HEK293T (cell line): ENCODE measurements around the gene CFAP58.

Source experiments
- CTCF ChIA-PET: fragments of 350-600 bp; formaldehyde crosslinking; extraction: SDS; loops from one replicate; lab custom pipeline; 2021; ENCODE audit warnings: antibody characterized with exemption, inconsistent platforms; lab: Yijun Ruan, JAX
- POLR2A ChIA-PET: fragments of 350-600 bp; formaldehyde crosslinking; extraction: SDS; loops from one replicate; lab custom pipeline; 2020; ENCODE audit warnings: antibody characterized with exemption, inconsistent platforms; lab: Yijun Ruan, JAX
- DNase-seq: peaks from one replicate; pipeline ENCODE4 v3.0.0; 2012; ENCODE audit warnings: mixed read lengths; ENCODE audit errors: extremely low spot score
- ARNT ChIP-seq: fragments of 450-650 bp; IDR thresholded peaks from 2 replicates; pipeline ENCODE4 v1.6.1; 2017; ENCODE audit warnings: mild to moderate bottlenecking
- BHLHE40 ChIP-seq: fragments of 450-650 bp; IDR thresholded peaks from 2 replicates; pipeline ENCODE4 v1.6.1; 2016; ENCODE audit warnings: mild to moderate bottlenecking, moderate library complexity, borderline replicate concordance
- CTBP1 ChIP-seq: fragments of 450-650 bp; IDR thresholded peaks from 2 replicates; pipeline ENCODE4 v1.6.1; 2016; ENCODE audit warnings: borderline replicate concordance
- ELF4 ChIP-seq: fragments of 450-650 bp; IDR thresholded peaks from 2 replicates; pipeline ENCODE4 v1.6.1; 2017; ENCODE audit warnings: antibody characterized with exemption
- FOXA1 ChIP-seq: fragments of 450-650 bp; IDR thresholded peaks from 2 replicates; pipeline ENCODE4 v1.6.1; 2016; ENCODE audit warnings: mild to moderate bottlenecking
- FOXK2 ChIP-seq: fragments of 450-650 bp; IDR thresholded peaks from 2 replicates; pipeline ENCODE4 v1.6.1; 2016; ENCODE audit warnings: mild to moderate bottlenecking
- FOXM1 ChIP-seq: fragments of 450-650 bp; IDR thresholded peaks from 2 replicates; pipeline ENCODE4 v1.6.1; 2017; ENCODE audit warnings: mild to moderate bottlenecking, borderline replicate concordance
- HDGF ChIP-seq: fragments of 450-650 bp; IDR thresholded peaks from 2 replicates; pipeline ENCODE4 v1.6.1; 2017; ENCODE audit warnings: antibody characterized with exemption, borderline replicate concordance
- L3MBTL2 ChIP-seq: fragments of 450-650 bp; conservative IDR thresholded peaks from 2 replicates; pipeline ENCODE4 v1.6.1; 2016; ENCODE audit warnings: mild to moderate bottlenecking
- LEF1 ChIP-seq: fragments of 450-650 bp; IDR thresholded peaks from 2 replicates; pipeline ENCODE4 v1.6.1; 2017; ENCODE audit warnings: mild to moderate bottlenecking, borderline replicate concordance
- NFRKB ChIP-seq: fragments of 450-650 bp; IDR thresholded peaks from 2 replicates; pipeline ENCODE4 v1.6.1; 2016; ENCODE audit warnings: mild to moderate bottlenecking, moderate library complexity
- PKNOX1 ChIP-seq: fragments of 450-650 bp; IDR thresholded peaks from 2 replicates; pipeline ENCODE4 v1.6.1; 2016
- SP1 ChIP-seq: fragments of 450-650 bp; IDR thresholded peaks from 2 replicates; pipeline ENCODE4 v1.6.1; 2017
- SUZ12 ChIP-seq: fragments of 450-650 bp; IDR thresholded peaks from 2 replicates; pipeline ENCODE4 v1.6.1; 2016; ENCODE audit warnings: mild to moderate bottlenecking
- TARDBP ChIP-seq: fragments of 450-650 bp; IDR thresholded peaks from 2 replicates; pipeline ENCODE4 v1.6.1; 2016
- ZNF384 ChIP-seq: fragments of 450-650 bp; IDR thresholded peaks from 2 replicates; pipeline ENCODE4 v1.6.1; 2016

The CFAP58 gene

GRCh38 chr10:104316321-104317099 is 37.1 kb upstream of the CFAP58 start:
- DNase-seq, result no peak
- CTCF ChIA-PET, result no interaction called here
- POLR2A ChIA-PET, result no interaction called here

GRCh38 chr10:104317269-104317710 is 36.3 kb upstream of the CFAP58 start:
- CTCF ChIA-PET, result no interaction called here

More at GRCh38 chr10:104316321-104317099, 37.1 kb upstream of the CFAP58 start:
- no peak for TF ChIP-seq ELF4
- no peak for TF ChIP-seq HDGF
- TF ChIP-seq L3MBTL2, result no peak
- TF ChIP-seq BHLHE40, result no peak
- TF ChIP-seq TARDBP, result no peak
- TF ChIP-seq FOXM1, result no peak
- TF ChIP-seq FOXA1, result no peak
- no peak for TF ChIP-seq ZNF384
- TF ChIP-seq SP1, result no peak
- no peak for TF ChIP-seq LEF1
- no peak for TF ChIP-seq ARNT
- no peak for TF ChIP-seq PKNOX1
- no peak for TF ChIP-seq FOXK2
- TF ChIP-seq NFRKB, result no peak
- no peak for TF ChIP-seq CTBP1
- TF ChIP-seq SUZ12, result no peak

GRCh38 chr10:104317726-104318299 is 35.8 kb upstream of the CFAP58 start:
- no peak for DNase-seq
- ChIA-PET CTCF (interaction anchor here (1.6 kb wide), 1 partner anchor 12 kb away, joined by 3 read pairs; no protein-coding TSS in a partner anchor), POLR2A (no interaction called here)
- TF ChIP-seq FOXK2 (no peak), SP1 (no peak), ELF4 (no peak), SUZ12 (no peak), FOXM1 (no peak), PKNOX1 (no peak)

More at GRCh38 chr10:104317269-104317710, 36.3 kb upstream of the CFAP58 start:
- POLR2A ChIA-PET, result no interaction called here
- TF ChIP-seq ELF4, result no peak
- no peak for TF ChIP-seq HDGF
- DNase-seq, result no peak

GRCh38 chr10:104318326-104318725 is 35.3 kb upstream of the CFAP58 start:
- ChIA-PET POLR2A (no interaction called here), CTCF (interaction anchor here (1.6 kb wide), 1 partner anchor 12 kb away, joined by 3 read pairs; no protein-coding TSS in a partner anchor)
- DNase-seq, result no peak

GRCh38 chr10:104318810-104319741 is 34.6 kb upstream of the CFAP58 start:
- POLR2A ChIA-PET, result no interaction called here
- DNase-seq, result no peak
- no peak for TF ChIP-seq ARNT
- TF ChIP-seq NFRKB, result no peak
- TF ChIP-seq FOXM1, result no peak
- CTCF ChIA-PET, result interaction anchor here (1.6 kb wide), 1 partner anchor 13 kb away, joined by 3 read pairs; no protein-coding TSS in a partner anchor

More at GRCh38 chr10:104318326-104318725, 35.3 kb upstream of the CFAP58 start:
- TF ChIP-seq L3MBTL2, result no peak
- TF ChIP-seq FOXA1, result no peak
- no peak for TF ChIP-seq SP1
- TF ChIP-seq CTBP1, result no peak
- TF ChIP-seq BHLHE40, result no peak
- no peak for TF ChIP-seq TARDBP
- TF ChIP-seq FOXK2, result no peak
- TF ChIP-seq ELF4, result no peak
- TF ChIP-seq ZNF384, result no peak
- no peak for TF ChIP-seq FOXM1
- no peak for TF ChIP-seq LEF1
- TF ChIP-seq ARNT, result no peak
- no peak for TF ChIP-seq PKNOX1
- no peak for TF ChIP-seq HDGF
- no peak for TF ChIP-seq SUZ12
- no peak for TF ChIP-seq NFRKB
